ENCODE measurements around the gene PRRT4. TPM values are rescaled to one million over a fixed set of nuclear protein-coding genes. Genes with fewer than 3 reads are reported as not detected.

The PRRT4 gene
- total RNA-seq, 4 donors from 2014 or later: 0.42 to 1.8 (median 0.78) TPM; not detected in 1

DNA sequence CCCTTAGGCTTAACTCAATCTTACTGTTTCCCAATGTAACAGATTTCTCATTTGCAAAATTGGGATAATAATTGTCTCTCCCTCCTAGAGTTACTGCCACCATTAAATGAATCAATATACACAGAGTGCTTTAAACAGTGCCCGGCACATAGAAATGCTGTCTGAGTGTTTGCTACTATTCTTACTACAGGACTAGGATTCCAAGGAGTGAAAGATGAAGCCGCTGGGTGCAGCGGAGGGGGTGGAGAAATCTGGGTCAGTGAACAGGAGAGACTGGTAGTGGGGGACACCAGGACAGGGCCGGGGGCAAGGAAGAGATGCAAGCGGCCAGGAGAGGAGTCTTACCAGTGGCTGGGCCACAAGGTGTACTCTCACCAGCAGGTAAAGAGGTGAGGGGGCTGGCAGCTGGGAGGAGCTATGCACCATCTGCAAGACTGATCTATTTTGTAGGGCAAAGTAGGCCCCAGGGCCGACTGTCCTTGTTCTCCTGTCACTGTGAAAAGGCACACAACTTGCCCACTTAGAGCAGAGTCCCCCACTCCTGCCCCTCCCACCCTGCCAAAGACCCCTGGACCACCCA, 18.5 kb upstream of the PRRT4 start:
- Histone ChIP-seq H3K4me3 (no peak overlapping the region), H3K27me3 (peaks cover 0 to 13% (median 0%) of the 10 kb centered on the region in 4 donors), H3K27ac (replicated peaks in 1 of 4) (no peak overlapping the region), H3K4me1 (peaks cover 0 to 6% (median 0%) of the 10 kb centered on the region in 4 donors), H3K9me3 (no peaks in the 10 kb centered on the region), H3K36me3 (no peaks in the 10 kb centered on the region)
- DNase-seq (ENCODE audit: extremely low spot score): no peak
- TF ChIP-seq POLR2A (IDR thresholded peaks at IDR 0.05; ENCODE audit: low read depth): no peak
- TF ChIP-seq POLR2AphosphoS5 (IDR thresholded peaks at IDR 0.05): no peak
- intact Hi-C loops (cut with DNase I): no loop called here
- WGBS: 94% methylated on average over 5 of the region's 6 CpGs

DNA sequence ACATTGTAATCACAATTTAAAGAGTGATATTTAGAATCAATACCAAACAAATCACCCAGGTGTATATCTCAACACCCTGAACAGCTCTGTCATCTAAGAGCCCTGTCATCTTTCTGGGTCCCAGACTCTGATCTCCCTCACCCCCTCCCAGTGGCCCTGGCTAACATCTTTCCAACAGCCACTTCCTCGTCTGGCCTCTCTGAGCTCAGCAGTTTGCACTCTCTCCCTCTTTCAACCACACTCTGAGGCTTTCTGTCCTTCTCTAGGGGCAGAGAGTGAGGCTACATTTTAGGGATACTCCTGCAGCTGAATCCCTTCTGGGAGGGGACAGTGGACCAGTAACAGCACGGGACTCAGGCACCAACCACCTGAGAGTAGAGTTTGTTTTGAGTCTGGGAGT, 17.1 kb upstream of the PRRT4 start:
- no peak for DNase-seq (ENCODE audit: extremely low spot score)
- Histone ChIP-seq H3K9me3 (no peaks in the 10 kb centered on the region), H3K4me3 (no peak overlapping the region), H3K27ac (replicated peaks in 1 of 4) (no peak overlapping the region), H3K27me3 (peaks cover 0 to 13% (median 0%) of the 10 kb centered on the region in 4 donors), H3K4me1 (peaks cover 0 to 6% (median 0%) of the 10 kb centered on the region in 4 donors), H3K36me3 (no peaks in the 10 kb centered on the region)
- intact Hi-C loops (cut with DNase I): no loop called here
- 41% methylated on average over 2 of the region's 2 CpGs for WGBS
- TF ChIP-seq POLR2AphosphoS5 (IDR thresholded peaks at IDR 0.05) (no peak), EP300 (IDR thresholded peaks at IDR 0.05) (no peak)

DNA sequence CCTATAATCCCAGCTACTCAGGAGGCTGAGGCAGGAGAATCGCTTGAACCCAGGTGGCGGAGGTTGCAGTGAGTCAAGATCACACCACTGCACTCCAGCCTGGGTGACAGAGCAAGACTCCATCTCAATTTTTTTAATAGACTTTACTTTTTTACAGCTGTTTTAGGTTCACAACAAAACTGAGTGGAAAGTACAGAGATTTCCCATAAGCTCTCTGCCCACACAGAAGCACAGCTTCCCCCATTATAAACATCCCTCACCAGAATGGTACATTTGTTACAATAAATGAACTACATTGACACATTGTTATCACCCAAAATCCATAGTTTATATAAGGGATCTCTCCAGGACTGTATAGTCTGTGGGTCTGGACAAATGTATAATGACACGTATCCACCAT, 14.6 kb upstream of the PRRT4 start:
- Histone ChIP-seq H3K9me3 (no peaks in the 10 kb centered on the region), H3K4me1 (peaks cover 0 to under 1% (median 0%) of the 10 kb centered on the region in 4 donors), H3K27ac (replicated peaks in 1 of 4) (no peak overlapping the region), H3K36me3 (no peaks in the 10 kb centered on the region), H3K4me3 (no peak overlapping the region), H3K27me3 (peaks cover 0 to 7% (median 0%) of the 10 kb centered on the region in 4 donors)
- TF ChIP-seq, protein P1, sequence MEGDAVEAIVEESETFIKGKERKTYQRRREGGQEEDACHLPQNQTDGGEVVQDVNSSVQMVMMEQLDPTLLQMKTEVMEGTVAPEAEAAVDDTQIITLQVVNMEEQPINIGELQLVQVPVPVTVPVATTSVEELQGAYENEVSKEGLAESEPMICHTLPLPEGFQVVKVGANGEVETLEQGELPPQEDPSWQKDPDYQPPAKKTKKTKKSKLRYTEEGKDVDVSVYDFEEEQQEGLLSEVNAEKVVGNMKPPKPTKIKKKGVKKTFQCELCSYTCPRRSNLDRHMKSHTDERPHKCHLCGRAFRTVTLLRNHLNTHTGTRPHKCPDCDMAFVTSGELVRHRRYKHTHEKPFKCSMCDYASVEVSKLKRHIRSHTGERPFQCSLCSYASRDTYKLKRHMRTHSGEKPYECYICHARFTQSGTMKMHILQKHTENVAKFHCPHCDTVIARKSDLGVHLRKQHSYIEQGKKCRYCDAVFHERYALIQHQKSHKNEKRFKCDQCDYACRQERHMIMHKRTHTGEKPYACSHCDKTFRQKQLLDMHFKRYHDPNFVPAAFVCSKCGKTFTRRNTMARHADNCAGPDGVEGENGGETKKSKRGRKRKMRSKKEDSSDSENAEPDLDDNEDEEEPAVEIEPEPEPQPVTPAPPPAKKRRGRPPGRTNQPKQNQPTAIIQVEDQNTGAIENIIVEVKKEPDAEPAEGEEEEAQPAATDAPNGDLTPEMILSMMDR (IDR thresholded peaks at IDR 0.05): no peak
- TF ChIP-seq EP300 (IDR thresholded peaks at IDR 0.05): no peak
- no peak for TF ChIP-seq POLR2AphosphoS5 (IDR thresholded peaks at IDR 0.05)
- no peak for TF ChIP-seq POLR2A (IDR thresholded peaks at IDR 0.05; ENCODE audit: low read depth)
- whole genome bisulfite sequencing: 94% methylated on average over 3 of the region's 3 CpGs
- intact Hi-C loops (cut with DNase I): no loop called here
- DNase-seq (ENCODE audit: extremely low spot score): no peak

DNA sequence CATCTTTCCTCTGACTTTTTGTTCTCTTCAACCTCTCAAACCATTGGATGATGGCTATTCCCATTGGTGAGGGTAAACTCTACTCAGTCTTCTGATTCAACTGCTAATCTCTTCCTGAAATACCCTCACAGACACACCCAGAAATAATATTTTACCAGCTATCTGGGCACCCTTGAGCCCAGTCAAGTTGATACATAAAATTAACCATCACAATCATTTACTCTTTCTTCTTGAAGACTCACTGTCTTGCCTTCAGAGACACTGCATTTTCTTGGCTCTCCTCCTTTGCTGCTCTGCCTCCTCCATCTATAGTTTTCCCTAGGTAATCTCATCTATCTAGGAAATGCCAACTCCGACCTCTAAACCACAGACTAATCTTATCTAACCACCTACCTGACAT, 12.6 kb upstream of the PRRT4 start:
- WGBS: 54% methylated on average over 1 of the region's 1 CpG
- H3K4me3 ChIP-seq: no peak overlapping the region

DNA sequence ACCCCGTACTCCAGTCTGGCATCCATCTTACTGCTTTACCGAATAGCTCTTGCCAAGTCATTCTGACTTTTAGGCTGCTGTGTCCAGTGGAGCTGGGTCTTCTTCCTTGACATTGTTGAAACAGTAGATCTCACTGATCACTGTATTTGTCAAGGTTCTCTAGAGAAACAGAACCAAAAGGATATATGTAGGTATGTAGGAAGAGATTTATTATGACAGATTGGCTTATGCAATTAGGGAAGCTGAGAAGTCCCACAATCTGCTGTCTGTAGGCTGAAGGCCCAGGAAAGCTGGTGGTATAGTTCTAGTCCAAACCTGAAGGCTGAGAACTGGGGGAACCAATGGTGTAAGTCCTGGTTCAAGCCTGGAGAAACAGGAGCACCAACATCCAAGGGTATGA, 12.1 kb upstream of the PRRT4 start:
- 66% methylated on average over 2 of the region's 2 CpGs for WGBS
- Histone ChIP-seq H3K4me3 (no peak overlapping the region), H3K9me3 (no peaks in the 10 kb centered on the region), H3K27me3 (no peaks in the 10 kb centered on the region), H3K36me3 (no peaks in the 10 kb centered on the region), H3K27ac (replicated peaks in 1 of 4) (no peak overlapping the region), H3K4me1 (no peaks in the 10 kb centered on the region)
- intact Hi-C loops (cut with DNase I): no loop called here
- TF ChIP-seq POLR2A (IDR thresholded peaks at IDR 0.05; ENCODE audit: low read depth): no peak
- no peak for TF ChIP-seq POLR2AphosphoS5 (IDR thresholded peaks at IDR 0.05)
- TF ChIP-seq EP300 (IDR thresholded peaks at IDR 0.05): no peak
- TF ChIP-seq, protein P1 (IDR thresholded peaks at IDR 0.05): no peak
- DNase-seq (ENCODE audit: extremely low spot score): no peak

More for the DNA sequence above, 12.6 kb upstream of the PRRT4 start:
- DNase-seq (ENCODE audit: extremely low spot score): no peak
- Histone ChIP-seq H3K27ac (replicated peaks in 1 of 4) (no peak overlapping the region), H3K36me3 (no peaks in the 10 kb centered on the region), H3K4me1 (no peaks in the 10 kb centered on the region), H3K9me3 (no peaks in the 10 kb centered on the region), H3K27me3 (no peaks in the 10 kb centered on the region)
- TF ChIP-seq POLR2AphosphoS5 (IDR thresholded peaks at IDR 0.05): no peak
- TF ChIP-seq POLR2A (IDR thresholded peaks at IDR 0.05; ENCODE audit: low read depth): no peak
- no peak for TF ChIP-seq EP300 (IDR thresholded peaks at IDR 0.05)
- TF ChIP-seq, protein P1 (IDR thresholded peaks at IDR 0.05): no peak
- intact Hi-C loops (cut with DNase I): no loop called here

DNA sequence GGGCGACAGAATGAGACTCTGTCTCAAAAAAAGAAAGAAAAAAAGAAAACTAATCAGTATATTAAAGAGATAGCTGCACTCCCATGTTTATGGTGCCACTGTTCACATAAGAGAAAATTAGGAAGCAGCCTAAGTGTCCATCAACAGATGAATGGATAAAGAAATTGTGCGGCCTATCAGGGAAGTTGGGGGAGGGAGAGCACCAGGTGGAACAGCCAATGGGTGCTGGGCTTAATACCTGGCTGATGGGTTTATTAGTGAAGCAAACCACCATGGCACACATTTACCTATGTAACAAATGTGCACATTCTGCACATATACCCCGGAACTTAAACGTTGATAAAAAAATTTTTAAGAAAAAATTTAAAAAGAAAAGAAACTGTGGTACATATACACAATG, 9.0 kb upstream of the PRRT4 start:
- Histone ChIP-seq H3K36me3 (no peaks in the 10 kb centered on the region), H3K9me3 (no peaks in the 10 kb centered on the region), H3K27me3 (peaks cover 0 to 8% (median 0%) of the 10 kb centered on the region in 4 donors), H3K27ac (replicated peaks in 1 of 4) (no peak overlapping the region), H3K4me1 (no peaks in the 10 kb centered on the region), H3K4me3 (no peak overlapping the region)
- WGBS: 82% methylated on average over 4 of the region's 4 CpGs
- TF ChIP-seq EP300 (IDR thresholded peaks at IDR 0.05) (no peak), POLR2AphosphoS5 (IDR thresholded peaks at IDR 0.05) (no peak), POLR2A (IDR thresholded peaks at IDR 0.05; ENCODE audit: low read depth) (no peak)
- TF ChIP-seq, protein P1 (IDR thresholded peaks at IDR 0.05): no peak
- DNase-seq (ENCODE audit: extremely low spot score): no peak
- intact Hi-C loops (cut with DNase I): no loop called here
